HepG2 (cell line): Measurements from ENCODE around the gene RAB14. TPM values are rescaled to one million over a fixed set of nuclear protein-coding genes. Genes with fewer than 3 reads are reported as not detected.

ENCODE experiments used
- ATAC-seq: fragments of 200-7000 bp; cut with Tn5 transposase; 3 replicates; pipeline ENCODE4 v1.9.1; 2020; ENCODE audit warnings: mild to moderate bottlenecking, moderate library complexity
- BruUV-seq: library from RNA; stranded (reverse); fragments of 400-500 nt; replicated peaks from 2 replicates; lab custom pipeline; 2021; lab: Mats Ljungman, UMichigan
- CTCF ChIA-PET: fragments of 300-600 bp; formaldehyde crosslinking; extraction: SDS; loops from one replicate; lab custom pipeline; 2021; ENCODE audit warnings: low total read pairs, inconsistent platforms, low intra/inter-chr PET ratio; lab: Yijun Ruan, JAX
- POLR2A ChIA-PET: fragments of 350-600 bp; sonication (Branson Sonifier 250); formaldehyde crosslinking; loops from one replicate; lab custom pipeline; 2020; ENCODE audit warnings: antibody characterized with exemption, inconsistent platforms; lab: Yijun Ruan, JAX
- DNase-seq: peaks from one replicate; pipeline ENCODE4 v3.0.0-alpha.2; 2015; ENCODE audit warnings: low spot score
- FAIRE-seq: peaks from 3 replicates; lab custom pipeline; 2011; peaks lifted over from hg19 to GRCh38; lab: Jason Lieb, UNC
- H2AFZ ChIP-seq: one replicate; pipeline ENCODE4 v1.6.1; 2011; ENCODE audit warnings: low read length, inconsistent platforms
- H3K27ac ChIP-seq: fragments of 300-600 bp; 3 replicates; pipeline ENCODE4 v1.8.0; 2011; ENCODE audit warnings: mixed run types, mild to moderate bottlenecking, mixed read lengths, low read length, inconsistent platforms; ENCODE audit not compliant: insufficient read depth; ENCODE audit errors: extremely low read length
- H3K27me3 ChIP-seq, 2 experiments: fragments of 200-600 bp in 1 of 2; 2 replicates in 1 of 2; 3 replicates in 1 of 2; pipeline versions ENCODE4 v1.6.0 to v1.8.0; 2011; ENCODE audit warnings: low read length in 2 of 2, mild to moderate bottlenecking in 2 of 2, moderate library complexity in 2 of 2, inconsistent platforms in 1 of 2; ENCODE audit not compliant: insufficient read depth in 2 of 2, control insufficient read depth in 1 of 2
- H3K36me3 ChIP-seq, 2 experiments: fragments of 200-600 bp in 1 of 2; replicated peaks in 1 of 2; 2 replicates in 1 of 2; 3 replicates in 1 of 2; pipeline versions ENCODE4 v1.5.1 to v1.8.0; 2011; ENCODE audit warnings: low read length in 2 of 2, inconsistent platforms in 1 of 2; ENCODE audit not compliant: insufficient read depth in 2 of 2, control insufficient read depth in 1 of 2
- H3K4me1 ChIP-seq: 2 replicates; pipeline ENCODE4 v1.5.1; 2012; ENCODE audit warnings: low read length, inconsistent platforms; ENCODE audit not compliant: insufficient read depth
- H3K4me2 ChIP-seq: 2 replicates; pipeline ENCODE4 v1.6.0; 2011; ENCODE audit warnings: low read depth, low read length, inconsistent platforms
- H3K4me3 ChIP-seq, 3 experiments: fragments of 200-600 bp in 1 of 3; sonication (generic), shearing (Covaris generic) in 1 of 3; replicated peaks in 1 of 3; 2 replicates each; pipeline ENCODE4 v1.5.1; 2011 to 2016; ENCODE audit warnings: low read length in 3 of 3, inconsistent platforms in 2 of 3, low read depth in 2 of 3, mild to moderate bottlenecking in 2 of 3, control low read depth in 1 of 3, mixed read lengths in 1 of 3; ENCODE audit not compliant: insufficient read depth in 1 of 3
- H3K79me2 ChIP-seq: one replicate; pipeline ENCODE4 v1.6.1; 2011; ENCODE audit warnings: low read length, inconsistent platforms; ENCODE audit not compliant: insufficient read depth
- H3K9ac ChIP-seq: 2 replicates; pipeline ENCODE4 v1.6.0; 2011; ENCODE audit warnings: mild to moderate bottlenecking, low read depth, low read length, inconsistent platforms; ENCODE audit not compliant: insufficient read depth
- H3K9me3 ChIP-seq: 2 replicates; pipeline ENCODE4 v1.5.1; 2012; ENCODE audit warnings: mild to moderate bottlenecking, low read length
- H4K20me1 ChIP-seq: 2 replicates; pipeline ENCODE4 v1.6.0; 2011; ENCODE audit warnings: inconsistent platforms, mild to moderate bottlenecking, low read length, moderate library complexity; ENCODE audit not compliant: insufficient read depth
- MED8 ChIP-seq: sonication (generic); formaldehyde crosslinking; IDR thresholded peaks from 2 replicates; pipeline ENCODE4 v1.8.1; 2023; ENCODE audit warnings: mild to moderate bottlenecking, missing genetic modification reagents; ENCODE audit not compliant: insufficient replicate concordance
- STAG1 ChIP-seq: sonication (generic); formaldehyde crosslinking; IDR thresholded peaks from 2 replicates; pipeline ENCODE4 v1.4.0; 2020; ENCODE audit warnings: missing genetic modification reagents
- ZNF574 ChIP-seq: sonication (generic); formaldehyde crosslinking; IDR thresholded peaks from 2 replicates; pipeline ENCODE4 v1.4.0; 2020; ENCODE audit warnings: missing genetic modification reagents
- ZNF629 ChIP-seq: sonication (generic); formaldehyde crosslinking; conservative IDR thresholded peaks from 2 replicates; pipeline ENCODE4 v1.5.0; 2020; ENCODE audit warnings: missing genetic modification reagents
- ZNF782 ChIP-seq: sonication (generic); formaldehyde crosslinking; IDR thresholded peaks from 2 replicates; pipeline ENCODE4 v1.4.0; 2020; ENCODE audit warnings: missing genetic modification reagents, mild to moderate bottlenecking, borderline replicate concordance
- WGBS: methylation state at CpG from one replicate; pipeline ENCODE4 v1.1.6; 2017; ENCODE audit warnings: low lambda C conversion rate; 5-methylcytosine and 5-hydroxymethylcytosine counted together
- in situ Hi-C: cut with HindIII; loops from 2 replicates; pipeline ENCODE4 v1.10.0; 2017; ENCODE audit warnings: low pct_unique_long_range_greater_than_20kb; ENCODE audit not compliant: extremely low pct_ligation_motif_present
- intact Hi-C: fragments of 100-400 bp; cut with micrococcal nuclease; formaldehyde crosslinking; loops from one replicate; pipeline ENCODE4 v1.10.0; 2022; ENCODE audit not compliant: unreplicated experiment
- polyA plus RNA-seq, 8 experiments: library from polyadenylated mRNA; depleted of rRNA in 3 of 8; stranded (reverse) in 7 of 8; unstranded in 1 of 8; fragments of >200 nt; fragmentation: Illumina TruSeq in 4 of 8; extraction: Trizol in 4 of 8; gene quantifications; 2 replicates each; pipeline versions ENCODE4 v1.2.1 to v1.2.3, GENCODE V29; 2011 to 2016; ENCODE audit warnings: low read depth in 4 of 8, missing spikeins in 1 of 8, mixed read lengths in 1 of 8; ENCODE audit not compliant: insufficient read depth in 1 of 8
- total RNA-seq, 5 experiments: library from RNA; depleted of rRNA; stranded (reverse); fragments of >200 nt; fragmentation: Illumina TruSeq; extraction: Trizol; gene quantifications; 2 replicates each; pipeline ENCODE4 v1.2.3, GENCODE V29; 2016; ENCODE audit warnings: low read depth in 1 of 5

Gene RAB14
- total and polyA plus RNA-seq, 2 of the 13 experiments (the other 11 are each of a cell fraction or from before 2014, with no cell fraction given): 17.4 to 19.3 TPM

- H3K27ac ChIP-seq: no peak overlapping the region
- no peak overlapping the region for H3K4me2 ChIP-seq
- no peak for DNase-seq
- H3K9me3 ChIP-seq: no peaks in the 10 kb centered on the region
- H3K4me1 ChIP-seq: no peaks in the 10 kb centered on the region
- TF ChIP-seq ZNF782 (CRISPR knock-in tag): no peak
- peak; percentile 47; the same call in 1 of the 2 replicates for TF ChIP-seq ZNF629
- TF ChIP-seq MED8: no peak
- TF ChIP-seq, all 625 proteins: peak for 1
- Histone ChIP-seq H4K20me1 (no peaks in the 10 kb centered on the region), H3K36me3 (peaks cover 5 to 40% of the 10 kb centered on the region in 2 experiments; a peak in 4 of 5 replicates), H3K79me2 (no peaks in the 10 kb centered on the region), H3K4me3 (no peak overlapping the region), H2AFZ (no peak overlapping the region), H3K27me3 (no peaks in the 10 kb centered on the region), H3K9ac (no peak overlapping the region)
- ChIA-PET CTCF (no interaction called here), POLR2A (no interaction called here)
- intact Hi-C loops: no loop called here
- in situ Hi-C loops: no loop called here
- ATAC-seq (no peak), FAIRE-seq (no peak)
- BruUV-seq: no TSS peak
- WGBS: 95% methylated on average over 5 of the region's 5 CpGs
Observed at GRCh38 chr9:121171236-121171635, 30.4 kb downstream of the RAB14 start.

GRCh38 chr9:121169094-121169601, 32.5 kb downstream of the RAB14 start:
- intact Hi-C loops: no loop called here
- no peaks in the 10 kb centered on the region for H3K9me3 ChIP-seq
- DNase-seq (peak; percentile 5), FAIRE-seq (peak; percentile 32), ATAC-seq (peak; percentile 88)
- 92% methylated on average over 3 of the region's 3 CpGs for WGBS
- H2AFZ ChIP-seq: no peak overlapping the region
- no peaks in the 10 kb centered on the region for H3K27me3 ChIP-seq
- H3K4me3 ChIP-seq: no peak overlapping the region
- TF ChIP-seq ZNF574 (CRISPR knock-in tag) (no peak), STAG1 (peak; percentile 31; the same call in 1 of the 2 replicates)
- no peaks in the 10 kb centered on the region for H4K20me1 ChIP-seq
- H3K36me3 ChIP-seq: peaks cover 5 to 41% of the 10 kb centered on the region in 2 experiments; a peak in 4 of 5 replicates
- H3K4me1 ChIP-seq: no peaks in the 10 kb centered on the region
- BruUV-seq: no TSS peak
- no peak overlapping the region for H3K9ac ChIP-seq
- H3K79me2 ChIP-seq: no peaks in the 10 kb centered on the region
- no peak overlapping the region for H3K4me2 ChIP-seq
- in situ Hi-C loops: no loop called here
- ChIA-PET POLR2A (interaction anchor here (0.7 kb wide), 1 partner anchor 16 kb away, joined by 3 read pairs; no protein-coding TSS in a partner anchor), CTCF (no interaction called here)
- no peak overlapping the region for H3K27ac ChIP-seq
